Measurements from ENCODE around the gene TMCO5A. TPM values are rescaled to one million over a fixed set of nuclear protein-coding genes. Genes with fewer than 3 reads are reported as not detected.

The TMCO5A gene
- total RNA-seq: not detected in 2 replicates

GRCh38 chr15:37934340-37934739 is at the start of gene TMCO5A:
Gene TMCO5A (plus strand): TSS chr15:37934640. CDS start chr15:37936324, 1,684 bp downstream.

